Activated gamma-delta T cell treated with Interleukin-2 at 50 U/mL for 16 hours (primary cell): Measurements from ENCODE around the gene ATP6V0C.
"Not testable (repeated sequence)": the region's sequence is repeated elsewhere in the genome, so short reads cannot be mapped to it uniquely, and the experiment has no call there.

Source experiments
- DNase-seq: peaks from one replicate; pipeline ENCODE4 v3.0.0-alpha.2; 2020

Gene ATP6V0C

DNA sequence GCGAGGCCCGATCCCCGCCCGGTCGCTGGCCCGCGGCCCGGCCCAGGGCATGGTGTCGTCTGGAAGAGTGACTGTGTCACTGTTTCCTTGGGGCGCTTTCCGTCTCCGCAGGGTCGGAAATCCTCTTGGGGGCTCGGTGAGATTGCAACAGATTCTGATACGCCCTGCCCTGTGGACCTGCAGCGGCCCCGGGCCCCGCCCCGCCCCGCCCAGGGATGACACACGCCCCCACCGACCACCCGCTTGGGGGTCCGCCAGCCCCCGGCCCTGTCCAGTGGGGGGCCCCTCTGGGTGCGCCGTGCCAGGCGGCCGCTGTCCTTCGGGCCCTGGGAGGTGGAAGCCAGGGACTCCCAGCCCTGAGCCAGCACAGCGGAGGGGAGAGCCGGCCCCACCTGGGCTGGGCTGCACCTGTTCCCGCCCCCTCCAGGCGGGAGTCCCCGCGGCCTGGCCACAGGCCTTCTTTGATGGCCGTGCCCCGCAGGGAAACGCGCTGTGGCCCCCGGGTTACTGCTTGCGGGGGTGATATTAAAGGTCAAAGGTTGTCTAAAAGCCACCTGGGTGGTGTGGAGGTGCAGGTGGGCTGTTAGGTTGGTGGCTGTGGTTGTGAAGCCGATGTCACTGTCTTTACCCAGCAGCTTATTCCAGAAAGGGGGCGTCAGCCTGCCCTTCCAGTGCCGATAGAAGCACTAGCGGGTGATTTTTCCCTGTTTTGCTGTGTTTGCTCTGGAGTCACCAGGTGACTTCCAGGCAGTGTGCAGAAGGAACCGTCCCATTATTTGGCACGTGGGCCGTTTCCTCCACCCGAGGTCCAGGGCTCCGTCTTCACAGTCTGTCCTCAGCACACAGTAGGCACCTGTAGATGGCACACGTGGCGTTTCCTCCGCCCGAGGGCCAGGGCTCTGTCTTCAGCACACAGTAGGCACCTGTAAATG, 38.1 kb upstream of the ATP6V0C start:
- DNase-seq = peak; percentile 37

DNA sequence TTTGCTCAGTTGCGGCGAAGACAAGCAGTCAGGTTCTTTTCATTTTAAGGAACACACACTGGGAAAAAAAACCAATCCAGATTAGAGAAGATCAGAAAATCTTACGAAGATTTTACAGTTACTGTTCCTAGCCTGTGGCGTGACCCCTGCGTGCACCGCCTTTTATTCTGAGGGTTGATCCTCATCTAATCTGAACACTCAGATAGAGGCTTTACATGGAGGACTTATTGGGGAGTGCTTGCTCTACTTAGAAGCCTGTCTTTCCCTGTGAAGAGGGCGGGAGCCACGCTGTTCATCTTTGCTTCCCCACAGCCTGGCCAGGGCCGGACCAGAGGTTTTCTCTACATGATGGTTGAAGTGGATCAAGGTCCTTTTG, 37.4 kb upstream of the ATP6V0C start:
- no peak for DNase-seq

DNA sequence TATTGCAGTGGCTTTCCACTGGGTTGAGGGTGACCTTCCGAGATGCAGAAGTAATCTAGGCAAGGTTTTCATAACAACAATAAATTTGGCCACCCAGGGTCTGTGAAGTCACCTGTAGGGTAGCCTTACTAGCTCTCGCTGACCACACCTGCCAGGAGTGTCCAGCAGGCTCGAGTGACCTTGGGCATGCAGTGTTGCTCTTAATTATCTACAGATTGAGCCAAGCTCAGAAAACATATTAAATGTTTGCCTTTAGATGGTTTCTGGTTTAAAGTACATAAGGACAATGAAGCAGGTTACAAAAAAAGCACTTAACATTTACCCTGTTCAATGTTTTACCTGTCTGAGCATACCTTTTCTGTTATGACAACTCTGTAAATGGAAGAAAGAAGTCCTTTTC, 37.0 kb upstream of the ATP6V0C start:
- no peak for DNase-seq

DNA sequence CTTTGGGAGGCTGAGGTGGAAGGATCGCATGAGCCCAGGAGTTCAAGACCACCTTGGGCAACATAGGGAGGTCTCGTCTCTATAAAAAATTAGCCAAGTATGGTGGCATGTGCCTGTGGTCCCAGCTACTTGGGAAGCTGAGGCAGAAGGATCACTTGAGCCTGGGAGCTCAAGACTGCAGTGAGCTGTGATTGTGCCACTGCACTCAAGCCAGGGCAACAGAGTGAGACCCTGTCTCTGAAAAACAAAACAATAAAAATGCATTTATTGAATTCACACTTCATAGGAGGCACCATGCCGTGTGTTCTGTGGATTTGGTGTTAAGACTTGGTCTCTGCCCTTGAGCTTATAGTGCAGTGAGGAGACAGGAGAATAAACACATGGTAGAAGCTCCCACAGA, 36.4 kb upstream of the ATP6V0C start:
- no peak for DNase-seq

DNA sequence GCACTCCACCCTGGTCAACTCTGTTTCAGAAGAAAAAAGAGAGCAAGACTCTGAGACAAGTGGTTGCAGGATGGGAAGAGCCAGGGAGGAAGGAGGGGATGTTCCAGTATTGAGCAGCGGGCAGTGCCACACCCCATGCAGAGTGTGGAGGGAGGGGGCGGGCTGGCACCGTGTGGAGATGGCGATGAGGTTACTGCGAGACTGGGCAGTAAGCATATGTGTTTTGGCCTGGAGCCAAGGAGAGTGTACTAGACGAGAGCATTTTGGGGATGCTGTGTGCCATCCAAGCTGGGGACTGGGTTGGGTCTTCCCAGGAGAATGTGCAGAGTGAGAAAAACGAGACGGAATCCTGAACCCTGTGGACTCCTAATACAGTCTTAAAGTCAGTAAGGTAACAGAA, 35.5 kb upstream of the ATP6V0C start:
- DNase-seq = no peak

DNA sequence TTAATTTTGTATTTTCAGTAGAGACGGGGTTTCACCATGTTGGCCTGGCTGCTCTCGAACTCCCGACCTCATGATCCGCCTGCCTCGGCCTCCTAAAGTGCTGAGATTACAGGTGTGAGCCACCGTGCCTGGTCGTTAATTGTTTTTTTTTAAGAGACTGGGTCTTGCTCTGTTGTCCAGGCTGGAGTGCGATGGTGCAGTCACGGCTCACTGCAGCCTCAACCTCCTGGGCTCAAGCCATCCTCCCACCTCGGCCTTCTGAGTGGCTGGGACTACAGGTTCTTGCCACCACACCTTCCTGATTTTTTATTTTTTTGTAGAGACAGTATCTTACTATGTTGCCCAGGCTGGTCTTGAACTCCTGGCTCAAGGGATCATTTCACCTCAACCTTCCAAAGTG, 33.8 kb upstream of the ATP6V0C start:
- DNase-seq = not testable (repeated sequence)

DNA sequence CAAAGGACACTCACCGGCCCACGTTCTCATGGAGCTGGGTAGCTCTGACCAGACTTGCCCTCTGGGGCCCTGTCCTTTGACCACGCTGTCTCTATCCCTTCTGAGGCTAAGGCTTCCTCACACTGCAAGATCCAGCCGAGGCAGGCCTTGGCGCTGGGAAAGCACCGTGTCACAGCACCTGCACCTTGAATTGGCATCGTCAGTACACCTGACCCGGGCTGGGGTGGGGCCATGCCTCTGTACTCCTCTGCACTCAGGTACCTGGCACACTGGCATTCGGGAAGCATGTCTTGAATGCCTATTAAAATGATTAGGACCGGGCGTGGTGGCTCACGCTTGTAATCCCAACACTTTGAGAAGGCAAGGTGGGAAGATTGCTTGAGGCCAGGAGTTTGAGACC, 32.8 kb upstream of the ATP6V0C start:
- no peak for DNase-seq

DNA sequence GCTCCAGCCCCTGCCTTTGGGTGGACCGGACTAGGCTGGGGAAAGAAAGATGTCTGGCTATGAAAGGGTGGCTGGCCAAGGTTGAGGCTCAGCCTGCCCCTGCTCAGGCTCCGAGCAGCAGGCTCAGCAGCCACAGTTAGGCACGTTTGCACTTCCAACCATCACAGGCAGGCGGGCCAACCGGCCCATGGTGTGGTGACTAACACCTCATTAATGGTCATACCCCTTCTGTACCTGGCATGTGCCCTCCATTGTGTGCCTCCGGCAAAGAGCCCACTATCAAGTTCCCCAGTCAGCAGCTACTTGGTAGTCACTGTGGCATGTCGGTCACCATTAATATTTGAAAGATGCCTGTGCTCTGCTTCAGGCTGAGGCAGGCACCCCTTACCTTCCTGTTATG, 32.1 kb upstream of the ATP6V0C start:
- no peak for DNase-seq

DNA sequence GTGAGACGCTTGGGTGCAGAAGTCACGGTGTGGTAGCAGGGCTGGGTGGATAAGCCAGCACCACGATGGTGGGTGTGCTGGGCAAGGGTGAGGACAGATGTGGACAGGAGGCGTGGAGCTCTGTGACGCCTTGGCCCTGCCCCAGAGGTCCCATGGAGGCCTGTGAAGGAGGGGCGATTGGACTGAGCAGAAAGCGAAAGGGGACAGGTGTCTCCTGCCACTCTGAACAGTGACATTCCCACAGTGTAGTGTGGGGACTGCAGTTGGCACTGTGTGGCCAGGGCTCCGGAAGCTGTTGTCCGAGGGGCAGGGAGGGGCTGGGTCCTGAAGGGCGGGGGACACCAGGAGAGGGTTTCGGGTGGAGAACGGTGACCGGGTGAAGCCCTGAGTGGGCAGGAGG, 31.5 kb upstream of the ATP6V0C start:
- DNase-seq = no peak

DNA sequence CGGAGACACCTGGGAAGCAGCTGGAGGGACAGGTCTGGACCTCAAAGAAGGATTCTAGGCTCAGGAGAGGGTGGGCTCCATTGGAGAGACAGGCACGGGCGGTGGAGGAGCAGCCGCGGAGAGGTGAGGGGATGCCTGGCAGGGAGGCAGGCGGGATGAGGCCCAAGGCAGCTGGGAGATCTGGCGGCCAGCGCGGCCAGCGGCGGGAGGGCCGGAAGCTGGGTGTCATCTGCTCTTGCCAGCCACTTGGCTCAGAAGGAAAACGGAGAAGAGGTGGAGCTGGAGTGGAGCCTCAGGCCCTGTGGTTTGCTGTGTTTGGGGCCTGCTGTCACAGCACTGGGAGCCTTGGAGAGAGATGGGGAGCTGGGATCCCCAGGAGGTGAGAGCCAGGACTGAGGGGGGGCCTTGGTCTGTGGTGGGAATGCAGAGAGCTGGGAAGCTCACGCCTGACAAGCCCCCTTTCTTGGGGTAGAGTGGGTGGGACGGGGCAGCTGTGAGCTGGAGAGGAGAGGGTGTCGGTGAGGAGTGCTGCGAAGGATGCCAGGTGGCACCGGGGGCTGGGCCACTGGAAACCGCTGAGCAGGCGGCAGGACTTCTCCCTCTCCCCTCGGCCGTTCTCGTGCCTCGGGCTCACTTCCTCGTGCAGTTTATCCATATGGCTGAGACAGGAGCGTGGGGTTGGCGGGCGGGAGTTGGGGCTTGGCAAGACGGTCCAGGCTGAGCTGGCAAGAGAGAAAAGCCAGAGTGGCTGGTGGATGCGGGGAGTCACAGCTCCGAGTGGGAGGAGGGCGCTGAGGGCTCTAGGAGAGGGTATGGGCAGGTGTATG, 30.8 kb upstream of the ATP6V0C start:
- no peak for DNase-seq

DNA sequence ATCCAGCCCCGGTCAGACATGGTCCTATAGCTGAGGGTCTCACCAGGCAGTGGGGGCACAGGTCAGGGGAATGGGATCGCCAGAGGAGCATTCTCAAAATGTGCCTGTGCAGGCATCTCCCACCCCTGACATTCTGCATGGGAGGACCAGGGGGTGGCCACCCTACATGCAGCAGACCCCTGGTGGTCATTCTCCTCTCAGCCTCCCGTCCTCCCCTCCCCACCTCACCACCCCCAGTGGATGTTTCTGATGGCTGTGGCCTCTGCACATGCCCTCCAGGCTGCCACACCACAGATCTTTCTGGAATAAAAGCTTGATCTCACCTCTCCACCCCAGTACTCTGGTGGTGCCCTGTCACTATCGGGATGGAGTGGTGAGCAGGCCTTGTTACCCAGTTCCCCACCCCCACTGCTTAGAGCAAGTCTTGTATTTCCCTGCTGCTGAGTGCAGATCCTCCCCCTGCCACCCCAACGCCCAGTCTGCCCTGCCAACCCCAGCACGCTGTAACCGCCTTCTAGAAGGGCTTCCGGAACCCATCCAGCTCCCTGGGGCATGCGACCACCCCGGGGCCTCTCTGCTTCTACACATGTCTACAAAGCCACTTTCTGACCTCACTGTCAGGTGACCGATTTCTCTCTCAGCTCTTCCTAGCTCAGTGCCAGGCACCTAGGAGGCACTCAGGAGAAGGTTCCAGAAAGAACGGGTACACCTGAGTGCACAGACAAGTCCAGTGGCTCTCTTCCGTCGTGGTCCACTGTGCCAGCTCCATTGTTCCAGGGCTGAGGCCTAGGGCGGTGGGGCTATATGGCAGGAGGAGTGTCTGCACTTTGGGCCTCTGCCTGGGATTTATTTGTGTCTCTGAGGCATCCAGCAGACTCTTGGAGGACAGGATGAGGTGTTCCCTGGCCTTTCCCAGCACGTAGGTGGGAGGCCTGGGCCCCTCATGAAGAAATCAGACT, 29.5 kb upstream of the ATP6V0C start:
- no peak for DNase-seq

DNA sequence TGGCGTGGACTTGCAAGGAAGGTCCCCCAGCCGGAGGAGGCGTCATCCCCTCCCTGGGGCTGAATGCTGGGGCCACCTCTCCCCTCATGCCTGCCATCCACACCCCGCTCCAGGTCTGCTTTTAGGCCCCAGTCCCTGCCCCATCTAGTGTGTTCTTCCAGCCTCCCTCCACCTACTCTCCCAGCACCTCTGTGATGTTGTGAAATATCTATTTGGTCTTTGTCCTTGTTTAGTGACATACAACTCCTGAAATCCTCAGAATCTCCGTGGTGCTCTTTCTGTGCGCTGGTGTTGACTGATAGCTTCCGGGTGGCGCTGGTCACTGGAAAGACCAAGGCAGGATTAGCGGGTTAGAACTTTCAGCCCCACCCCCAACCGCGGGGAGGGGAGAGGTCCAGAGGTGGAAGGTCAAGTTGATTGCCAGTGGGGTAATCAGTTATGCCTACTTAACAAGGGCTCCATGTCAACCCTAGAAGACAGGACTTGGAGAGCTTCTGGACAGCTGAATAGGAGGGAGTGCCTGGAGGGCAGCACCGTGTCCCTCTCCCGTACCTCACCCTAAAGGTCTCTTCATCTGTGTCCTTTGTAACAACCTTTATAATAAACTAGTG, 28.7 kb upstream of the ATP6V0C start:
- no peak for DNase-seq

DNA sequence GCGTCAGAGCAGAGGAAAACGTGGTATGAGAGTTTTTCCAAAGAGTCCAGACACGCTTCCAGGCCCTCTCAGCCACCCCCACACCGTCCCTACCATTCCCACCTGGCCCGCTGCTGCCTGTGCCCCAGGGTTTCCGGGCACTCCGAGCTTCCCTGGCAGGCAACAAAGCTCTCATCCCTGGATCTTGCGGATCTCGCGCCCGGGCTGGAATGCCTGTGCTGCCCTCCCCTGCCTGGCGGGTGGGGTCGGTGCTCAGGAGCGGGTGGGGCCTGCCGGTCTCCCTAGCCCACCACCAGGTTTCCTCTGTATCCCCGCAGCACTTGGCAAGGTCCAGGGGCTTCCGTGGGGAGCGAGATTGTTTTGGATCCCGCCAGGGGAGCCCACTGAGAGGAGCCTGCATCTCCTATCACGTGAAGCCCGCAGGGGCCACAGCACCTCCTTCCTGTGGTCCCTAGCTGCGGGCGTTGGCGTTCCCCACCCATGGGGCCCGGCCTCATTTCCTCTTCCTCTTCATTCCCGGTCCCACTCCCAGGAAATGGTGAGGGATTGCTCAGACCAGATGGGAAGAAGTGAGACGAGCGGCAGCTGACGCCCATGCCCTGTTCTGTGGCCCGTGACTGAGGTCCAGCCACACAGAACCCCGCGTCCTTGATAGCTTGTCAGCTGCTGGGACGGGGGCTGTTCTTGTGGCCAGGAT, 27.8 kb upstream of the ATP6V0C start:
- DNase-seq = no peak

DNA sequence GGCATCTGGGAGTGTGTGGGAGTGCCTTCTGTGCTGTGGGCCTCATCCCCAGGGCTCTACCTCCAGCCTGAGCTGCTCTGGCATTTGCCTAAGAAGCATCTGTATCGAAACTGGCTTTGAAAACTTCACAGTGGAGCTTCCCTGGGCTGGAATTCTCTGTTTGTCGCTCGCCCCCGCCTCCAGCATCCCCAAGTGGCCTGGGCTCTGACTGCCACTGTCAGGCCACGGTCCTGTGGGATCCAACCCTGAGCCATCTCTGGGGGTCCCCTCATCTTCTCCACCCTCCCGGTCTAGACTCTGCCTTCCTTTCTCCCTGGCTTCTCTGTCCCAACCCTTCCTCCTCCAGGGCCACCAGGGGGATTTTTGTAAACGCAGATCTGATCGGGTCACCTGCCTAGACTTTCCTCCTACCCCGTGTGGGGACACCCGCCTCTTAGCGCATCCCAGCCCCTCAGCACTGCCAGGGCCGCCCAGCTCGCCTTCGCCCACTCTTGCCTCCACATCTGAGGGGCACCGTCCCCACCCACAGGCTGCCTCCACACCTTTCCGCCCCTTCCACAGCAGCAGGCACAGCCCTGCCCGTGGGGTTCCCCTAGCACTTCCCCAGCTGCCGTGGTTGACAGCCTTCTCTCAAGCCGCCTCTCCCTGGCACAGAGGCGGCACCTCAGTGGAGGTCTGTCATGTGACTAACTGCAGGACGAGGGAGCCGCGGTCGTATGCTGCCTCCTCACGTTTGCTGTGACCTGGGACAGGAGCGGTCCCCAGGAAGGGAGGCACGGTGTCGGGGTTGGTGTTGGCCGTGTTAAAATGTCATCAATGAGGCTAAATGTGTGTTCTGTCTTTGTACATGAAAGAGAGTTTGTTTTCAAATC, 26.9 kb upstream of the ATP6V0C start:
- DNase-seq = peak; percentile 72

DNA sequence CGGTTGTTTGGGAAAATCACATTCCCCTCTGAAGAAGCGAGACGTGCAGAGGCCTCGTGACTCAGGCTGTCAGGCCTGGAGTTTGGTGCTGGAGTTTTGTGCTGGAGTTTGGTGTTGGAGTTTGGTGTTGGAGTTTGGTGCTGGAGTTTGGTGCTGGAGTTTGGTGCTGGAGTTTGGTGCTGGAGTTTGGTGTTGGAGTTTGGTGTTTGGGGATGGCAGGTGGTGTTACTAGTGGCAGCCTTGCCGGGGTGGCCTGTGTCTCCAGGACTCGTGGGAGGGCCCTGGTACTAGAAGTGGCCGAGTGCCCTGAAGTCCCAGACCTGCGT, 26.3 kb upstream of the ATP6V0C start:
- DNase-seq = no peak

DNA sequence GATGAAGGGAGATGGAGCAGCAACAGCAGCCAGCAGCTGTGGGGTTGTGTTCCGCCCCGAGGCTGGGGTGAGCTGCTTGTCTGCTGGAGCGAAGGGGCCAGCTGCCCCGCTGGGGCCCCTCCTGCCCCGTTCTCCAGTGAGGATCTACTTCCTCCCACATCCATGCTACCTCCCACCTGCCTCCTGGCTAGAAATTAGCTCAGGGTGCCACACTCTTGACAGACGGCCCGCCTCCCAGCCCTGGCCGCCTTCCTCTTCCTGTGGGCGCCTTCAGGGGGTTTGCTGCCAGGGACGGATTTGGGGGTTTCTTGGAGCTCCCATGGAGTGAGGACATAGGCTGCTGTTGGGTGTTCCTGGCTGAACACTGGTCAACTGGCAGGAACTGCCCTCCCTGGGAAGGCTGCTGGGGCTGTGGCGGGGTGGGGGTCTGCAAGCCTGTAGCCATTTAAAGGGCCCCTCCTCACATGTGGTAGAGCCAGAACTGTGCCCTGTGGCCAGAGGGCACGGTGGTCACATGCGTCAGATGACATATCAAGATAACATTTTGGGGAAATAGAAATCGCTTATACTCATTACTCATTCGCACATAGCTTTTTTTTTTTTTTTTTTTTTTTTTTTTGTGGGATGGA, 25.7 kb upstream of the ATP6V0C start:
- no peak for DNase-seq

DNA sequence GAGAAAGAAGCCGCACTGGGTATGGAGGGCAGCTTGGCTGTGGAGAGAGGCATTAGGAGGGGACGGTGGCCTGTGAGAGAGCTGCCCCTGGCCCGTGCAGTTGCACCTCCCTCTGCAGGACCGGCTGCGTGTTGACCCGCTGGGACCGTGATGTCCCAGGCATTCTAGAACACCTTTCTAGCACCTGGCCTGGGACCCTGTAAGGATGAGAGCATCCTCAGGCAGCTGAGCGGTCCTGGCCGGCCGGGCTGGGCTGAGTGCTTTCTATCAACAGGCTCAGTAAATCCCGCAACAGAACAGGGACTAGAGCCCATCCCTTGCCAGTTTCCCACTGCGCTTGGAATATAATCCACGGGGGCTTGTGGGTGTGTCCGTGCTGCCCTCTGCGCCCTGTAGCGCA, 24.2 kb upstream of the ATP6V0C start:
- no peak for DNase-seq

DNA sequence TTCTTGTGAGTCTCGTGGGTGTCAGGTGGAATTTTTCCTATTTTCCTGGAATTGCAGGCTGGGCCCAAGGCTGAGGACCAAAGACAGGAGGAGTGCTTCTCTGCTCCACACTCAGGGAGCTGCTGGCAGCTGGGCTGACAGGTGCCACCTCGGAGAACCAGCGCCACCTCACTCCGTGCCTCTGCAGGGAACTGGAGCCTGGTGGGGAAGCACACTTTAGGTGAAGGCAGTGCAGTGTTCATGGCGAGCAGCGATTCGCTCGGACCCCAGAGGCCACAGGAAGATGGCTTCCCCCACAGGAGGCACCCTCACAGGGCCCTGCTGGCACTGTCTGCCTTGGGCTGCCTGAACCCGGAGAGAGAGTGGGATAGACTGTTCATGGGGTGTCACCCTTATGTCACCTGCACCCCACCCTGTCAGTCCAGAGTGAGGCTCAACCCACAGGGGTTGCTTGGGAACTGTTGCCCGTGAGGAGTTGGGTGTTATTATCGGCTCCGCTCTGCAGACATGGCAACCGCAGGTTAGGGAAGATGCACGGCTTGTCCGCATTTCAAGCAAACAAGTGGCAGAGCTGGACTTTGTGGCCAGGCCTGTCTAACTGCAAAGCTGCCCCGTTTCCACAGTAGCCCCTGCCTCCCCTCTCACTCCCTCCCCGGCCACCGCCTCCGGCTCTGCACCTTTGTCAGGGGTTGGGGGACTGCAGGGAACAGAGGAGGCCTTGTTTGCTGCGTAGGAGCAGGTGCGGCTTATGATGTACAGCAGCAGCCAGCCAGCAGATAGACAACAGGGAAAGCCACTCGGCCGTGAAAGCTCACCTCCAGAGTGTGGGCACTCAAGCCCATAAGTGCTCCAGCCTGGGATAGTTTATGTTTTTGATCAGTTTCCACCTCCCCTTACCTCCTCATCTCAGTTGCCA, 23.3 kb upstream of the ATP6V0C start:
- no peak for DNase-seq

DNA sequence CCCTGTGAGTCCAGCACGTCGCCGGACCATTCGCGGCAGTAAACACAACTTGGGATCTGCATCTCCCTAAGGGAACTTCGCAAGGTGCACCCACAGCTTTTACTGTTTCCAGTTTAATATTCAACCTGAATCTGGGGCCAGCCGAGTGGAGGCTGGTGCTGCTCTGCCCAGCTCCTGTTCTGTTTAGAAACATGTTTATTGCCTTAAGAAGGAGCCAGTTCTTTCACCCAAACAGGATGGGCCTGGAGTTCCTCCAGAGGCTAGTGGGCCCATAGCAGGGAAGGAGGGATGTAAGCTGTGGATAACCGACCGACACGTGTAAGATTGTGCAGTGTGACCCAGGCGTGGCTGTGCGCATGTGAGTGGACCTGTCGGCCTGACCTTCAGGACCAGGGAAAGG, 21.5 kb upstream of the ATP6V0C start:
- no peak for DNase-seq
